ENCODE data around the gene DDX1. TPM values are rescaled to one million over a fixed set of nuclear protein-coding genes. Genes with fewer than 3 reads are reported as not detected.

The DDX1 gene
- total and polyA plus RNA-seq, 2 experiments from 2014 or later = 99.9 to 102 TPM

- no peak for DNase-seq (ENCODE audit: low spot score)
- Mint-ChIP-seq H3K4me3 (no peak overlapping the region), H3K27me3 (ENCODE audit: insufficient read depth, low read depth, poor library complexity) (peaks cover 2% of the 10 kb centered on the region), H3K36me3 (ENCODE audit: low read depth) (no peaks in the 10 kb centered on the region), H3K27ac (no peak overlapping the region), H3K9me3 (no peaks in the 10 kb centered on the region), H3K4me1 (no peaks in the 10 kb centered on the region)
- Histone ChIP-seq H3K9me2 (ENCODE audit: insufficient read depth) (peaks cover 6% of the 10 kb centered on the region; the same call in 1 of the 2 replicates), H3K27me3 (ENCODE audit: insufficient read depth) (no peaks in the 10 kb centered on the region), H3K27ac (ENCODE audit: low read depth) (no peak overlapping the region), H3K36me3 (ENCODE audit: insufficient read depth) (no peaks in the 10 kb centered on the region), H3K4me2 (no peak overlapping the region), H3K4me1 (ENCODE audit: insufficient read depth) (no peaks in the 10 kb centered on the region), H4K20me1 (replicated peaks; ENCODE audit: insufficient read depth) (no peaks in the 10 kb centered on the region), H3F3A (replicated peaks; ENCODE audit: low read depth) (no peaks in the 10 kb centered on the region), H3K79me2 (replicated peaks; ENCODE audit: insufficient read depth) (no peaks in the 10 kb centered on the region), H3K4me3 (no peak overlapping the region), H2AFZ (no peak overlapping the region; the same call in 1 of the 2 replicates)
- ATAC-seq = no peak
- TF ChIP-seq ETS1 (IDR thresholded peaks at IDR 0.05) = no peak
- no peak for TF ChIP-seq ZNF331 (CRISPR knock-in tag; IDR thresholded peaks at IDR 0.05; ENCODE audit: low read depth)
- no peak for TF ChIP-seq NANOG (IDR thresholded peaks at IDR 0.05; ENCODE audit: borderline replicate concordance)
- TF ChIP-seq EZH2 (IDR thresholded peaks at IDR 0.05; ENCODE audit: low read depth, unreplicated experiment) = no peak
- TF ChIP-seq EZH2phosphoT487 (IDR thresholded peaks at IDR 0.05; ENCODE audit: unreplicated experiment) = no peak
- TF ChIP-seq, protein P1, sequence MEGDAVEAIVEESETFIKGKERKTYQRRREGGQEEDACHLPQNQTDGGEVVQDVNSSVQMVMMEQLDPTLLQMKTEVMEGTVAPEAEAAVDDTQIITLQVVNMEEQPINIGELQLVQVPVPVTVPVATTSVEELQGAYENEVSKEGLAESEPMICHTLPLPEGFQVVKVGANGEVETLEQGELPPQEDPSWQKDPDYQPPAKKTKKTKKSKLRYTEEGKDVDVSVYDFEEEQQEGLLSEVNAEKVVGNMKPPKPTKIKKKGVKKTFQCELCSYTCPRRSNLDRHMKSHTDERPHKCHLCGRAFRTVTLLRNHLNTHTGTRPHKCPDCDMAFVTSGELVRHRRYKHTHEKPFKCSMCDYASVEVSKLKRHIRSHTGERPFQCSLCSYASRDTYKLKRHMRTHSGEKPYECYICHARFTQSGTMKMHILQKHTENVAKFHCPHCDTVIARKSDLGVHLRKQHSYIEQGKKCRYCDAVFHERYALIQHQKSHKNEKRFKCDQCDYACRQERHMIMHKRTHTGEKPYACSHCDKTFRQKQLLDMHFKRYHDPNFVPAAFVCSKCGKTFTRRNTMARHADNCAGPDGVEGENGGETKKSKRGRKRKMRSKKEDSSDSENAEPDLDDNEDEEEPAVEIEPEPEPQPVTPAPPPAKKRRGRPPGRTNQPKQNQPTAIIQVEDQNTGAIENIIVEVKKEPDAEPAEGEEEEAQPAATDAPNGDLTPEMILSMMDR (conservative IDR thresholded peaks at IDR 0.05; ENCODE audit: low read depth in 2 of 2) = no peak
- no peak for TF ChIP-seq ZNF114 (CRISPR knock-in tag; IDR thresholded peaks at IDR 0.05)
- no peak for TF ChIP-seq STAT1 (IDR thresholded peaks at IDR 0.05; ENCODE audit: unreplicated experiment)
- no peak for TF ChIP-seq REST (IDR thresholded peaks at IDR 0.05; ENCODE audit: unreplicated experiment)
- no peak for TF ChIP-seq JUNB (IDR thresholded peaks at IDR 0.05; ENCODE audit: unreplicated experiment)
- no peak for TF ChIP-seq POLR2AphosphoS5 (IDR thresholded peaks at IDR 0.05; ENCODE audit: low read depth)
- TF ChIP-seq, protein P2, sequence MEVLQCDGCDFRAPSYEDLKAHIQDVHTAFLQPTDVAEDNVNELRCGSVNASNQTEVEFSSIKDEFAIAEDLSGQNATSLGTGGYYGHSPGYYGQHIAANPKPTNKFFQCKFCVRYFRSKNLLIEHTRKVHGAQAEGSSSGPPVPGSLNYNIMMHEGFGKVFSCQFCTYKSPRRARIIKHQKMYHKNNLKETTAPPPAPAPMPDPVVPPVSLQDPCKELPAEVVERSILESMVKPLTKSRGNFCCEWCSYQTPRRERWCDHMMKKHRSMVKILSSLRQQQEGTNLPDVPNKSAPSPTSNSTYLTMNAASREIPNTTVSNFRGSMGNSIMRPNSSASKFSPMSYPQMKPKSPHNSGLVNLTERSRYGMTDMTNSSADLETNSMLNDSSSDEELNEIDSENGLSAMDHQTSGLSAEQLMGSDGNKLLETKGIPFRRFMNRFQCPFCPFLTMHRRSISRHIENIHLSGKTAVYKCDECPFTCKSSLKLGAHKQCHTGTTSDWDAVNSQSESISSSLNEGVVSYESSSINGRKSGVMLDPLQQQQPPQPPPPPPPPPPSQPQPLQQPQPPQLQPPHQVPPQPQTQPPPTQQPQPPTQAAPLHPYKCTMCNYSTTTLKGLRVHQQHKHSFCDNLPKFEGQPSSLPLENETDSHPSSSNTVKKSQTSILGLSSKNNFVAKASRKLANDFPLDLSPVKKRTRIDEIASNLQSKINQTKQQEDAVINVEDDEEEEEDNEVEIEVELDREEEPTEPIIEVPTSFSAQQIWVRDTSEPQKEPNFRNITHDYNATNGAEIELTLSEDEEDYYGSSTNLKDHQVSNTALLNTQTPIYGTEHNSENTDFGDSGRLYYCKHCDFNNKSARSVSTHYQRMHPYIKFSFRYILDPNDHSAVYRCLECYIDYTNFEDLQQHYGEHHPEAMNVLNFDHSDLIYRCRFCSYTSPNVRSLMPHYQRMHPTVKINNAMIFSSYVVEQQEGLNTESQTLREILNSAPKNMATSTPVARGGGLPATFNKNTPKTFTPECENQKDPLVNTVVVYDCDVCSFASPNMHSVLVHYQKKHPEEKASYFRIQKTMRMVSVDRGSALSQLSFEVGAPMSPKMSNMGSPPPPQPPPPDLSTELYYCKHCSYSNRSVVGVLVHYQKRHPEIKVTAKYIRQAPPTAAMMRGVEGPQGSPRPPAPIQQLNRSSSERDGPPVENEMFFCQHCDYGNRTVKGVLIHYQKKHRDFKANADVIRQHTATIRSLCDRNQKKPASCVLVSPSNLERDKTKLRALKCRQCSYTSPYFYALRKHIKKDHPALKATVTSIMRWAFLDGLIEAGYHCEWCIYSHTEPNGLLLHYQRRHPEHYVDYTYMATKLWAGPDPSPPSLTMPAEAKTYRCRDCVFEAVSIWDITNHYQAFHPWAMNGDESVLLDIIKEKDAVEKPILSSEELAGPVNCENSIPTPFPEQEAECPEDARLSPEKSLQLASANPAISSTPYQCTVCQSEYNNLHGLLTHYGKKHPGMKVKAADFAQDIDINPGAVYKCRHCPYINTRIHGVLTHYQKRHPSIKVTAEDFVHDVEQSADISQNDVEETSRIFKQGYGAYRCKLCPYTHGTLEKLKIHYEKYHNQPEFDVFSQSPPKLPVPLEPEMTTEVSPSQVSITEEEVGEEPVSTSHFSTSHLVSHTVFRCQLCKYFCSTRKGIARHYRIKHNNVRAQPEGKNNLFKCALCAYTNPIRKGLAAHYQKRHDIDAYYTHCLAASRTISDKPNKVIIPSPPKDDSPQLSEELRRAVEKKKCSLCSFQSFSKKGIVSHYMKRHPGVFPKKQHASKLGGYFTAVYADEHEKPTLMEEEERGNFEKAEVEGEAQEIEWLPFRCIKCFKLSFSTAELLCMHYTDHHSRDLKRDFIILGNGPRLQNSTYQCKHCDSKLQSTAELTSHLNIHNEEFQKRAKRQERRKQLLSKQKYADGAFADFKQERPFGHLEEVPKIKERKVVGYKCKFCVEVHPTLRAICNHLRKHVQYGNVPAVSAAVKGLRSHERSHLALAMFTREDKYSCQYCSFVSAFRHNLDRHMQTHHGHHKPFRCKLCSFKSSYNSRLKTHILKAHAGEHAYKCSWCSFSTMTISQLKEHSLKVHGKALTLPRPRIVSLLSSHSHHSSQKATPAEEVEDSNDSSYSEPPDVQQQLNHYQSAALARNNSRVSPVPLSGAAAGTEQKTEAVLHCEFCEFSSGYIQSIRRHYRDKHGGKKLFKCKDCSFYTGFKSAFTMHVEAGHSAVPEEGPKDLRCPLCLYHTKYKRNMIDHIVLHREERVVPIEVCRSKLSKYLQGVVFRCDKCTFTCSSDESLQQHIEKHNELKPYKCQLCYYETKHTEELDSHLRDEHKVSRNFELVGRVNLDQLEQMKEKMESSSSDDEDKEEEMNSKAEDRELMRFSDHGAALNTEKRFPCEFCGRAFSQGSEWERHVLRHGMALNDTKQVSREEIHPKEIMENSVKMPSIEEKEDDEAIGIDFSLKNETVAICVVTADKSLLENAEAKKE (CRISPR knock-in tag; IDR thresholded peaks at IDR 0.05) = no peak
- no peak for TF ChIP-seq CREB1 (CRISPR knock-in tag; IDR thresholded peaks at IDR 0.05; ENCODE audit: low read depth)
Measured at GRCh38 chr2:15661295-15661569, 69.6 kb downstream of the DDX1 start.

All from GM23338 (cell line).